Stimulated activated CD4-positive, alpha-beta T cell treated with anti-CD3 and anti-CD28 coated beads, Interleukin-12 subunit alpha, Interleukin-12 subunit beta, amount 100 ng/mL, for 4 hours (primary cell): ENCODE results near the gene MTARC2.
"Not testable (repeated sequence)": the region's sequence is repeated elsewhere in the genome, so short reads cannot be mapped to it uniquely, and the experiment has no call there.

Experiments used
- DNase-seq: peaks from one replicate; pipeline ENCODE4 v3.0.0-alpha.2; 2020

The MTARC2 gene

GRCh38 chr1:220748089-220748934 is at the start of gene MTARC2:
Gene MTARC2 (plus strand): TSS chr1:220748322. CDS start chr1:220748532, 210 bp downstream.
- DNase-seq = no peak

- no peak for DNase-seq
These were observed 49.5 kb upstream of the MTARC2 start for GRCh38 chr1:220698607-220699016.

- DNase-seq = no peak
These were observed 49.1 kb upstream of the MTARC2 start for GRCh38 chr1:220699044-220699443.

- DNase-seq = no peak
These were observed 47.5 kb upstream of the MTARC2 start for GRCh38 chr1:220700556-220701179.

GRCh38 chr1:220701974-220702373 is 46.1 kb upstream of the MTARC2 start:
- DNase-seq = no peak

GRCh38 chr1:220702733-220703270 is 45.3 kb upstream of the MTARC2 start:
- DNase-seq = no peak

- no peak for DNase-seq
These were observed 44.8 kb upstream of the MTARC2 start for GRCh38 chr1:220703305-220703704.

GRCh38 chr1:220705782-220706181 is 42.3 kb upstream of the MTARC2 start:
- DNase-seq = no peak

GRCh38 chr1:220706480-220706879 is 41.6 kb upstream of the MTARC2 start:
- no peak for DNase-seq

GRCh38 chr1:220707160-220707559 is 41.0 kb upstream of the MTARC2 start:
- no peak for DNase-seq

GRCh38 chr1:220708244-220708643 is 39.9 kb upstream of the MTARC2 start:
- no peak for DNase-seq

GRCh38 chr1:220708936-220709801 is 39.0 kb upstream of the MTARC2 start:
- no peak for DNase-seq

GRCh38 chr1:220710333-220710732 is 37.8 kb upstream of the MTARC2 start:
- no peak for DNase-seq

- no peak for DNase-seq
These were observed 36.9 kb upstream of the MTARC2 start for GRCh38 chr1:220711056-220711809.

- DNase-seq = not testable (repeated sequence)
These were observed 32.1 kb upstream of the MTARC2 start for GRCh38 chr1:220715986-220716385.

- no peak for DNase-seq
These were observed 30.1 kb upstream of the MTARC2 start for GRCh38 chr1:220717800-220718640.

- not testable (repeated sequence) for DNase-seq
These were observed 26.9 kb upstream of the MTARC2 start for GRCh38 chr1:220721266-220721665.

- no peak for DNase-seq
These were observed 21.5 kb upstream of the MTARC2 start for GRCh38 chr1:220726634-220727033.

- DNase-seq = no peak
These were observed 20.6 kb upstream of the MTARC2 start for GRCh38 chr1:220727519-220727918.

- no peak for DNase-seq
These were observed 17.6 kb upstream of the MTARC2 start for GRCh38 chr1:220730486-220730885.

GRCh38 chr1:220732137-220732536 is 16.0 kb upstream of the MTARC2 start:
- DNase-seq = no peak
